ENCODE data around the gene CHD9. TPM values are rescaled to one million over a fixed set of nuclear protein-coding genes. Genes with fewer than 3 reads are reported as not detected.

Gene CHD9
- total and polyA plus RNA-seq, 3 donors from 2014 or later = 10.4 to 67.3 (median 57.5) TPM

DNA sequence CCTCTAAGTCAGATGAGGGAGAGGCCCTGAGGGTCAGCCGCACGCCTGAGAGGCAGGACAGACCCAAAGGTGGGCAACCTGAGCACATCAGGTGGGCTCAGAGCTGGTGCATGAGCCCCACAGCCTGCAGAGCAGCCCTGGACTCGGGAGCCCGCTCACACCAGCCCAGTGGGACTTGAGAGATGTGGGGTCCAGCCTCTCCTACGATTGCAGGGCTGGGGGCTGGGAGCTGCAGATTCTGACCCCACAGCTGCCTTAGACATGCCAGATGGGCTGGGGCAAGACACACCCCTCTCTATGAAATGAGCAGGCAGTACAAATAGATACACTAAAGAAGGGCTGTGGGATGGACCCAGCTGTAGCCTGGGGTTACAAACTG, 302.4 kb downstream of the CHD9 start:
- no peak for DNase-seq
- no peak for TF ChIP-seq POLR2A (IDR thresholded peaks at IDR 0.05)
- TF ChIP-seq, protein P1, sequence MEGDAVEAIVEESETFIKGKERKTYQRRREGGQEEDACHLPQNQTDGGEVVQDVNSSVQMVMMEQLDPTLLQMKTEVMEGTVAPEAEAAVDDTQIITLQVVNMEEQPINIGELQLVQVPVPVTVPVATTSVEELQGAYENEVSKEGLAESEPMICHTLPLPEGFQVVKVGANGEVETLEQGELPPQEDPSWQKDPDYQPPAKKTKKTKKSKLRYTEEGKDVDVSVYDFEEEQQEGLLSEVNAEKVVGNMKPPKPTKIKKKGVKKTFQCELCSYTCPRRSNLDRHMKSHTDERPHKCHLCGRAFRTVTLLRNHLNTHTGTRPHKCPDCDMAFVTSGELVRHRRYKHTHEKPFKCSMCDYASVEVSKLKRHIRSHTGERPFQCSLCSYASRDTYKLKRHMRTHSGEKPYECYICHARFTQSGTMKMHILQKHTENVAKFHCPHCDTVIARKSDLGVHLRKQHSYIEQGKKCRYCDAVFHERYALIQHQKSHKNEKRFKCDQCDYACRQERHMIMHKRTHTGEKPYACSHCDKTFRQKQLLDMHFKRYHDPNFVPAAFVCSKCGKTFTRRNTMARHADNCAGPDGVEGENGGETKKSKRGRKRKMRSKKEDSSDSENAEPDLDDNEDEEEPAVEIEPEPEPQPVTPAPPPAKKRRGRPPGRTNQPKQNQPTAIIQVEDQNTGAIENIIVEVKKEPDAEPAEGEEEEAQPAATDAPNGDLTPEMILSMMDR (IDR thresholded peaks at IDR 0.05) = no peak
- Histone ChIP-seq H3K9me3 (no peaks in the 10 kb centered on the region), H3K4me1 (no peaks in the 10 kb centered on the region), H3K36me3 (ENCODE audit: low read depth, missing control alignments) (no peaks in the 10 kb centered on the region), H3K27ac (no peak overlapping the region), H3K4me3 (no peak overlapping the region), H3K27me3 (no peaks in the 10 kb centered on the region)
- 90% methylated on average over 5 of the region's 5 CpGs; no CpG with 5 or more reads in 1 of the 2 donors for WGBS, 2 donors
- intact Hi-C loops (cut with DNase I; ENCODE audit: low total_unique reads) = no loop called here

DNA sequence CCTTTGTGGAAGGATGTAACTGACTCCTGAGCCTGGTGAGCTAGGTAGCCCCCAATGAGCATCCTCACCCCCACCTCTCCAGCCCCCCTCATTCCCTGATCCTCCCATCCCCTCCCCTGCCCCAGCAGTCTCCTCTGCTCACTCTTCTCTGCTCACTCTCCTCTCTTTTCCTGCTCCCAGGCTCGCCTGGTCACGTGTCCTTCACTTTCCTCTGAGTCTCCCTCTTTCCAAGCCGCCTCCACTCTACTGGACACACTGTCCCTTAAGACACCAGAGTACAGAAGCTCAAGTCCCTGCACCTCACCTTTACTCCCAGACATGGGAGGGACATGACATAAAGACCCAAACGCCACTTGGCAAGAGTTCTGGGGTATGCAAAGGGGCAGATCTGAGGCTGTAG, 303.2 kb downstream of the CHD9 start:
- Histone ChIP-seq H3K27me3 (no peaks in the 10 kb centered on the region), H3K9me3 (no peaks in the 10 kb centered on the region), H3K27ac (no peak overlapping the region), H3K4me3 (no peak overlapping the region), H3K4me1 (no peaks in the 10 kb centered on the region), H3K36me3 (ENCODE audit: low read depth, missing control alignments) (no peaks in the 10 kb centered on the region)
- TF ChIP-seq POLR2A (IDR thresholded peaks at IDR 0.05) = no peak
- TF ChIP-seq, protein P1 (IDR thresholded peaks at IDR 0.05) = no peak
- intact Hi-C loops (cut with DNase I; ENCODE audit: low total_unique reads) = no loop called here
- no peak for DNase-seq
- 60 to 67% methylated on average over 4 of the region's 4 CpGs for WGBS, 2 donors

DNA sequence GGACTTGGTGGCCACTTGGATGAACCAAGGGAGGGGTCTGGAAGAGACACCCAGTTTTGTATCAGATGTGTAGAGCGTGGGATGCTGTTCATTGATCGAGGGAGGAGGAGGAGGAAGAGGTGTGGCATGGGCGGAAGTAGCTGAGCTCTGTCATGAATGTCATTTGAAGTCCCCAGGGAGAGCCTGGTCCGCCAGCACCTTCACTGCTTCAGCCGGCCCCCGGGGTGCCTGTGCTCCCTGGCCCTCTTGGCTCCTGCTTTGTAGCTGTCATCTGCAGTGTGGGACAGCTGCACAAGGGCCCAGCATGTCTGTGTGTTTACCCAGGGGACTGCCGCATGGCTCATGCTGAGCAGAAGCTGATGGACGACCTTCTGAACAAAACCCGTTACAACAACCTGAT, 304.1 kb downstream of the CHD9 start:
- Histone ChIP-seq H3K9me3 (no peaks in the 10 kb centered on the region), H3K27me3 (no peaks in the 10 kb centered on the region), H3K4me3 (no peak overlapping the region), H3K27ac (no peak overlapping the region), H3K36me3 (ENCODE audit: low read depth, missing control alignments) (no peaks in the 10 kb centered on the region), H3K4me1 (no peaks in the 10 kb centered on the region)
- WGBS, 2 donors = 81 to 85% methylated on average over 7 to 9 of the region's 9 CpGs
- no peak for DNase-seq
- intact Hi-C loops (cut with DNase I; ENCODE audit: low total_unique reads) = no loop called here
- TF ChIP-seq, protein P1 (IDR thresholded peaks at IDR 0.05) = no peak
- no peak for TF ChIP-seq POLR2A (IDR thresholded peaks at IDR 0.05)

DNA sequence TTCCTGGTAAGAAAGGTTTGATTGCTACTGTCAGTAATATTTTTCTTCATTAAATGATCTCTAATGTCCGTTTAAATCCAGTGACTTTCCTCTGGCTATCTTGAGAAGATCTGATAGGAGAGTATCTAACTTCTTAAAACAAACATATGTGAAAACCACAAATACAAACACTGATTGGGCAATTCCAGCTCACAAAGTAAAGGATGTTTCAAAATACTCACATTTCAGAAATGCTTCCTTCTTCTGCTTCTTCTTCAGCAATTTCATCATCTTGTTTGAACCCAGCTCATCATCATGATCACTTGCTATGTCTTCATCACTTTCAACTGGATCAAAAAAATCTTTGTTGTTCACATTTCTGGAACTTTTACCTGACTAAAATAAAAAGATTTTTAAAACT, 315.1 kb downstream of the CHD9 start:
- Histone ChIP-seq H3K27ac (no peak overlapping the region), H3K9me3 (no peaks in the 10 kb centered on the region), H3K36me3 (ENCODE audit: low read depth, missing control alignments) (no peaks in the 10 kb centered on the region), H3K4me1 (no peaks in the 10 kb centered on the region), H3K4me3 (no peak overlapping the region), H3K27me3 (no peaks in the 10 kb centered on the region)
- TF ChIP-seq, protein P1 (IDR thresholded peaks at IDR 0.05) = no peak
- no peak for TF ChIP-seq POLR2A (IDR thresholded peaks at IDR 0.05)
- 83% methylated on average over 1 of the region's 1 CpG for WGBS, 2 donors
- DNase-seq = no peak
- intact Hi-C loops (cut with DNase I; ENCODE audit: low total_unique reads) = no loop called here

DNA sequence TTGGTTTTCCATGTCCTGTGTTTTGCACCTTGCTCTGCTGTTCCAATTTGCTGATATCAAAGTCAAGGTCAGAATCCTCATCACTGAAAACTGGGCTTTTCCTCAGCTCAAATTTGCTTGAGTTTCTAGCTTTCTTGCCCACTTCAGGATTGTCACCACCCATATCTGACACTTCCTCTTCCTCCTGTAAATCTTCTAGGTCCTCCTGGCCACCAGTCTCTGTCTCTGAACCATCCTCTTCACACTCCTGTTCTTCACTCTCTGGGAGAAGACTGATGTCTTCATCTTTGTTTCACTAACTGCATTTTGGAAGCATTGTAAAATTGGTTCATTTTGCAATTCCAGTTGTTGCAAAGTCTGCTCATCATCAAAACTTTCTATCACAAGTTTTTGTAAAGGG, 316.0 kb downstream of the CHD9 start:
- Histone ChIP-seq H3K36me3 (ENCODE audit: low read depth, missing control alignments) (no peaks in the 10 kb centered on the region), H3K9me3 (no peaks in the 10 kb centered on the region), H3K4me1 (no peaks in the 10 kb centered on the region), H3K27ac (no peak overlapping the region), H3K4me3 (no peak overlapping the region), H3K27me3 (no peaks in the 10 kb centered on the region)
- no peak for TF ChIP-seq POLR2A (IDR thresholded peaks at IDR 0.05)
- TF ChIP-seq, protein P1 (IDR thresholded peaks at IDR 0.05) = no peak
- intact Hi-C loops (cut with DNase I; ENCODE audit: low total_unique reads) = no loop called here
- DNase-seq = no peak
